GM19467 (cell line): ENCODE data around the gene JCAD.
"Not testable (repeated sequence)": the region's sequence is repeated elsewhere in the genome, so short reads cannot be mapped to it uniquely, and the experiment has no call there.

Experiments
- ATAC-seq: cut with Tn5 transposase; IDR thresholded peaks from one replicate; pipeline ENCODE4 v1.9.1; 2021; ENCODE audit warnings: mild to moderate bottlenecking, moderate library complexity; ENCODE audit not compliant: unreplicated experiment

The JCAD gene

DNA sequence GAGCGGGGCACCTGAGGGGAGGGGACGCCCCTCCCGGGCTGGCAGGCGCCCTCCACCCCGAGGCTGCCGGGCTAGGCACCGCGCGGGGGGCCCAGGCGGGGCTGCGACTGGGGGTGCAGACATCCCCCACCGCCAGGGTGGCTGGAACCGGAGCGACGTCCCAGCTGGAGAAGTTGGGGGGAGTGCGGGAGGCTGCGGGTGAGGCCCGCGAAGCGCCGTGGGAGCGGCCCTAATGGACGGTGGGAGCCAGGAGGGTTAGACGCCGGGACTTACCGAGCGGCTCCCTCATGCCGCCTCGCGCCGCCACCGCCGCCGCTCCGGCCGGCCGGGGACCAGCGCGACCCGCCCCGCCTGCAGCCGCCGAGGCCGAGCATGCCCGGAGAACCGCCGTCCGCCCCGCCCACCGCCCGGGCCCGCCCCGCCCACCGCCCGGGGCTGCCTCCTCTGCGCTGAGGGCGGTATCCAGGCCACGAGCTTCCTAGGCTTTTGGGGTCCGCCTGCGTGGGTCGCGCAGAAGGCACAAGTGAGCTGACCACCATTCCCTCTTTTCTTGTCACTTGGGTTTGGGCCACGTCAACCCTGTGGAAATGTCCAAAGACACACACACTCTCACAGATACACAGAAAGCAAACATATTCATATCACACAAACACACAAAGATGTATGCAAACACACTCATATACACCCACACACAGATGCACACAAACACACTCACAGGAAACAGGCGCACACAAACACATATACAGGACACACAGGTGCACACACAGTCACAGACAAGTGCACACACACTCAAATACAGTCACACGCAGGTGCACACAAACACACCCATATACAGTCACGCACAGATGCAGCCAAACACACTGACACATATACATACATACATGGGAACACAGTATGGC, at the start of gene JCAD:
TSS of gene JCAD (minus strand) at position 378 of the 899 bp plus-strand sequence. CDS start 11,774 bp downstream, outside the sequence.
- ATAC-seq, result peak; percentile 71

GRCh38 chr10:30106987-30107386, 47.6 kb upstream of the JCAD start:
- no peak for ATAC-seq

DNA sequence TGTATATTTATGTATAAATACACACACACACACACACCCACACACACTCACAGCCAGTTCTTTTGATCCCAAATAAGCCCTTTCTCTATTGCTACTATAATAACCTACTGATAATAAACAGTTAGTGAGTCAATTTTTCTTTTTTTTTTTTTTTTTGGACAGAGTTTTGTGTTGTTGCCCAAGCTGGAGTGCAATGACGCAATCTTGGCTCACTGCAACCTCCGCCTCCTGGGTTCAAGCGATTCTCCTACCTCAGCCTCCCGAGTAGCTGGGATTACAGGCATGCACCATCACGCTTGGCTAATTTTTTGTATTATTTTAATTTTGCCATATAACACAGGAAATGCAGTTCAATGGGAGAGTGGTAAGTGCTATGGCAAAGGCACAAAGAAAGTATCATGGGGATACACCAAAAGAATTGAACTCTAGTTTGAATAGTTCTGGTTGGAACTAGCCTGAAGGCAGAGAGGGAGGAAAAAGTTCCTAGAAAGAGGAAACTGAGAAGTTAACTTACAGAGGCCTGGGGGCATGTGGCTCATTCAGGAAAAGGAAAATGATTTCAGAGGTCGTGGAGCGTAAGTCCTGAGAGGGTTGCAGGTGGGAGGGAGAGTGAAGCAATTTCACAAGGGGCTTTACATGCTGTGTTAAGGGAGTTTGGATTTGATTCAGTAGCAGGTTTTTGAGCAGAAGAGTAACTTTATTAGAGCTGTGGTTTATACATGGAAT, 44.4 kb upstream of the JCAD start:
- no peak for ATAC-seq

- not testable (repeated sequence) for ATAC-seq
These were observed 40.3 kb upstream of the JCAD start for GRCh38 chr10:30099706-30100105.

- ATAC-seq, result no peak
These were observed 39.7 kb upstream of the JCAD start for GRCh38 chr10:30099101-30099500.

- no peak for ATAC-seq
These were observed 39.2 kb upstream of the JCAD start for GRCh38 chr10:30098629-30099028.

GRCh38 chr10:30096564-30096963, 37.2 kb upstream of the JCAD start:
- no peak for ATAC-seq

DNA sequence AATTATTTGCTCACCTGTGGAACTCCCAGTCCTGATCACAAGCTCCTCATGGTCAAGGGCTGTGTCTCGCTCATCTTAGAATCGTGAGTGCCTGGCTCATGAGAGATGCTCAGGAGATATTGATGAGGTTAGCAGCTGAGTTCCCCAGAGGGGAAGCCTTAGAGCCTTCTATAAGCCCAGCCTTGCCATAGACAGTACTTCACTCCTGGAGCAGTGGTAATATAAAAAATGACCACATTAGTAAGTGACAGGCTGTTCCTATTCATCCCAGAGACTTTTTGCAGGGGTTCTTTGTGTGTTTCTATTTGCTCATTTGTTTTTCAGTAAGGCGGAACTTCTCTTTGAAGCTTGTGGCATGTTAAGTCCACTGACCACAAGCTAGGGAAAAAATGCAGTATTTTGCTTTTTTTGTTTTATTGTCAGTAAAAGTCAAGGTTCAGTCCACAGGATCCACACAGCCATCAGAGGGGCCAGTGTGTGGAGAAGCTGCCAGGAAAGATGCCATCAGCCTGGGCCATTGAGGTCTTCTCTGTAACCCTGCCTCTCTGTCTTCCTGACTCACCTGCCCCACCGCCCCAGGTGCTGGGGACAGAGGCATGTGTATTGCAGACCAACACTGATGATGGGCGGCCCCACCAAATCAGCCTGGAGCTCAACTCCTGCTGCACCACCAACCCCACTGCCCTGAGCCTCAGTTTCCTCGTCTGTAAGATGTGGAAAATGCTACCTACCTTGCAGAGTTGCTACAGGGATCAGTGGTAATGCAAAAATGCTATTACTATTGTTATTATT, 36.4 kb upstream of the JCAD start:
- no peak for ATAC-seq

- no peak for ATAC-seq
These were observed 35.2 kb upstream of the JCAD start for GRCh38 chr10:30094601-30095000.

DNA sequence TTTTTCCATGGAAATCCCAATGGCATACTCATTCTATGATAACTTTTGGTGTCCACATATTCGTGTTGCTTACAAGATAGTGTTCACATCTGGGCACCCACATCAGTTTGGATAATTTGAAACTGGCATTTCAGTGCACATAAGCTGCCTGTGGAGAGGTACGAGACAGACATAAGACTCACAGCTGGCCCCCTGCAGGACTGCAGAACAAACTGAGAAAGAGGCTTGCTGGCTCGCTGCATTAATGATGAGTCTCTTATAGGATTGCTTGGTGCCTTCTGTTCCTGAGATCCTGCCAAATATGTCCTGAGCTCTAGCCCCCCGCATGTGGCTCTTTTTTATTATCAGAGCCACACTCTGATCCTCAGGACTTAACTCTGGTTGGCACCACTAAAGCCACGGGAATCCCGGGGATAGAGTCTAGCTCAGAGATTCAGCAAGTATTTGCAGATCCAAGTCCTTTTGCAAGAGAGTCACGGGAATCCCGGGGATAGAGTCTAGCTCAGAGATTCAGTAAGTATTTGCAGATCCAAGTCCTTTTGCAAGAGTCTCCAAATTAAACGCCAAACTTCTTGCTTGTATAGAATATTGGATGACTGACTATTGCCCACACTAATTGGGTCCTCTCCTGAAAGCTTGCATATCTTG, 34.0 kb upstream of the JCAD start:
- ATAC-seq, result no peak

DNA sequence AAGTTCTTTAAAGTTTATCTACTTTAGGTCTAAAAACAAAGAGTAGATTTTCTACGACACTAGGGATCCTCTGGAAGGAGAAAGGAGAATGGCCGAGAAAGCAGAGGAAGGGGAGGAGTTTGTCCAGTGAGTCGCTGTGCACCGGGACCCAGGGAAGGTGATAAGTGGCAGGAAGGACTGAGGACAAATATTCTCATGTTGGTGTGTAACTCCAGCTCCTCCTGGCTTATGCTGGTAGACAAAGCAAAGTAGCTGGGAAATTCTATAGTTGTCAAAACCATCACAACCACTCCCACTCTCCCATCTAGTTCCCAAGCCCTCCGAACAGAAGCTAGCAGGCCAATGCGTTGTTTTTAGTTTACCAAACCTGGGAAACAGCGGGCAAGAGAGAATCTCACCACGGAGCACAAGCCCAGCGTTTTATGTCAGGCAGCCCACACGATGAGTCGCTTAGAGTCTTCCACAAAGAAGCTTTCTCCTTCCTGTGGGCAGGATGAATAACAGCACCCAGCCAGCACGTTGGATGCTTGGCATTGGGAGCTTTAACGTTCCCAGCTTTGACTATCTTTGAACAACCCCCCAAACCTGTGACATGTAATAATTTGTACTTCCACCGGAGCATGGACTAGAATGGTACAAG, 32.9 kb upstream of the JCAD start:
- ATAC-seq, result no peak

DNA sequence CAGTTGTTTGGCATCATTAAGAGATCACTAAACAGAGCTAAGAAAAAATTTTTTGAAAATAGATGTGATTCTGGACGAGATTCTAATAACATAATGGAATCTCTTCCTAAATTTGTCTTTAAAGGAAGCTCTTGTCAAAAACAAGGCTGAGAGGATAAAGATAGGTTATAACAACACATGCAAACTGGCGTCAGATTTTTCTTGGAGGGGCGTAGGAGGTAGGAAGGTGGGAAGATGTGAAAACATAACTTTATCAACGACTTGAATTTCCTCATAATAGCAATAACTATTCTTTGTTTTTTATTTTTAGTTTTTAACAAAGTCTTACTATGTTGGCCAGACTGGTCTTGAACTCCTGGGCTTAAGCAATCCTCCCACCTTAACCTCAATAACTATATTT, 31.8 kb upstream of the JCAD start:
- ATAC-seq, result no peak

GRCh38 chr10:30088178-30088577, 28.8 kb upstream of the JCAD start:
- no peak for ATAC-seq

GRCh38 chr10:30083934-30084333, 24.5 kb upstream of the JCAD start:
- no peak for ATAC-seq

GRCh38 chr10:30081182-30081581, 21.8 kb upstream of the JCAD start:
- ATAC-seq, result no peak

- ATAC-seq, result no peak
These were observed 20.8 kb upstream of the JCAD start for GRCh38 chr10:30080161-30080560.

- no peak for ATAC-seq
These were observed 20.0 kb upstream of the JCAD start for GRCh38 chr10:30079408-30079807.

DNA sequence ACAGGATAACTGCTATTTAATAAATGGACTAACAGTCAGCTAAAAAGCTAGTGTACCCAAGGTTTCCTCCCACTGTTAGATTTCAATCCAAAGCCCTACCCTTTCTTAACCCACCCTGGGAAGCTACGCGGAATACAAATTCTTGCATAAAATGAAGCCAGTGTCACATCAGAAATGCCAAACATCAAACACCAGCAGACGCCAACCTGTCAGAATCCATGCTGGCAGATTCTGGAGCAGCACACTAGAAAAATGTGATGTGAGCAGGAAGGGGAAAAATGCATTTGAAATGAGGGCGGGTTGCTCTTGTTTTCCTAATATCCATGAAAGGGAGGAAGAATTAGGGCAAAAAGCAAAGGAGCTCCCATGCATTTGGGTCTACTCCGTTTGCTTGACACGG, 16.1 kb upstream of the JCAD start:
- no peak for ATAC-seq

DNA sequence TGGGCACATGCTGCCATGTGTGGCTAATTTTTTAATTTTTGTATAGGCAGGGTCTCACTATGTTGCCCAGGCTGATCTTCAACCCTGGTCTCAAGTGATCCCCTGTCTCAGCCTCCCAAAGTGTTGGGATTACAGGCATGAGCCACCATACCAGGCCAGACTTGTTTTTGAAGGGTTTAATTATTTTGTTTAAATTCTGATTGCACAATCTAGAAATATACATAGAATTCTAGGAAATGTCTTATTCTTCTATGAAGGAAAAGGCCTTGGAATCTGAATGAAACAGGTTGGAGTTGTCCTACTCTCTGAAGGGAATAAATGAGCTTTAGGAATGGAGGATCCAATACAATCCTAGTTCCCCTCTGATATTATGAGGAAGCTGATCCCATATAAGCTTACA, 15.5 kb upstream of the JCAD start:
- ATAC-seq, result no peak

DNA sequence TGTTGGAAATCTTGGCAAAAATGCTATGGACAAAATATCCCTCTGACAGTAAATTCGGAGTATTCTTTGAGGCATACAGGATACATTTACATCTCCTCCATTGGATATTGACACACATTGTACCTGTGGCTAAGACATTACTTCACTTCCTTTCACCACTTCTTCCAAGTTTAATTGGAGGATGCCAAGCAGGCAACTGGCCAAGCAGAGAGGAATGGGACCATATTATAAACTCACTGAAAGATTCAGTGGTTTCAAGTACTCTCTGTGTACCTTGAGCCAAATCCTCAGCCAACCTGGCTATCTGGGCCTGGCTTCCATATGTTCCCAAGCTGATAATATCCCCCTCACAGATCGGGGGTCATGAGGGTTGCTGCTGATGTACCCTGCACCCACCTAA, 14.7 kb upstream of the JCAD start:
- no peak for ATAC-seq

- no peak for ATAC-seq
These were observed 14.3 kb upstream of the JCAD start for GRCh38 chr10:30073767-30074060.
